A549 (cell line): ENCODE measurements around the gene SPTBN4.

Experiments used
- BHLHE40 ChIP-seq: IDR thresholded peaks from 2 replicates; pipeline ENCODE4 v1.6.1; 2012; ENCODE audit warnings: low read depth, low read length, inconsistent platforms
- CTCF ChIP-seq: fragments of >200 bp; sonication (Bioruptor Twin); formaldehyde crosslinking; IDR thresholded peaks from 3 replicates; pipeline ENCODE4 v1.5.1; 2016
- JUN ChIP-seq, 2 experiments: fragments of >200 bp; sonication (Bioruptor Twin); formaldehyde crosslinking; IDR thresholded peaks; 2 replicates in 1 of 2; 3 replicates in 1 of 2; pipeline ENCODE4 v1.6.1; 2016 to 2017
- MAFK ChIP-seq: fragments of 450-650 bp; IDR thresholded peaks from 2 replicates; pipeline ENCODE4 v1.6.1; 2014; ENCODE audit not compliant: partially characterized antibody
- RCOR1 ChIP-seq: fragments of 150-350 bp; IDR thresholded peaks from 2 replicates; pipeline ENCODE4 v1.6.1; 2014; ENCODE audit warnings: antibody characterized with exemption, low read length, low read depth

- no peak for TF ChIP-seq CTCF
- no peak for TF ChIP-seq JUN (IDR thresholded peaks at IDR 0.05)
- no peak for TF ChIP-seq MAFK
- no peak for TF ChIP-seq BHLHE40
- TF ChIP-seq RCOR1 = no peak
Measured at GRCh38 chr19:40441719-40442253, 25.0 kb upstream of the SPTBN4 start.
